IMR-90 (cell line): ENCODE data around the gene RAB31. TPM values are rescaled to one million over a fixed set of nuclear protein-coding genes. Genes with fewer than 3 reads are reported as not detected.

Experiments used
- ATAC-seq: fragments of 200-7000 bp; cut with Tn5 transposase; 2 replicates; pipeline ENCODE4 v1.9.1; 2020; ENCODE audit warnings: low read depth, mild to moderate bottlenecking, moderate library complexity
- BruUV-seq: library from RNA; stranded (reverse); fragments of 400-500 nt; replicated peaks from 2 replicates; lab custom pipeline; 2021; lab: Mats Ljungman, UMichigan
- CTCF ChIA-PET: fragments of 300-600 bp; formaldehyde crosslinking; extraction: SDS; loops from one replicate; lab custom pipeline; 2021; ENCODE audit warnings: antibody characterized with exemption; lab: Yijun Ruan, JAX
- POLR2A ChIA-PET: fragments of 300-600 bp; sonication (Branson Sonifier 250); formaldehyde crosslinking; loops from one replicate; lab custom pipeline; 2022; ENCODE audit warnings: antibody characterized with exemption; ENCODE audit not compliant: unreplicated experiment; lab: Charles Lee
- DNase-seq: peaks from one replicate; pipeline ENCODE4 v3.0.0; 2013
- H2AFZ ChIP-seq: replicated peaks from 2 replicates; pipeline ENCODE3; 2013; ENCODE audit warnings: low read length, mild to moderate bottlenecking; ENCODE audit not compliant: poor library complexity
- H2AK5ac ChIP-seq: 2 replicates; pipeline ENCODE4 v1.6.1; 2013; ENCODE audit warnings: low read depth, low read length, inconsistent platforms
- H2AK9ac ChIP-seq: replicated peaks from 2 replicates; pipeline ENCODE3; 2013; ENCODE audit warnings: mild to moderate bottlenecking, low read depth, low read length, moderate library complexity; ENCODE audit not compliant: poor library complexity
- H2BK120ac ChIP-seq: 2 replicates; pipeline ENCODE4 v1.6.1; 2013; ENCODE audit warnings: low read depth, low read length, inconsistent platforms
- H2BK15ac ChIP-seq: 3 replicates; pipeline ENCODE4 v1.6.1; 2013; ENCODE audit warnings: low read depth, low read length, inconsistent platforms
- H2BK20ac ChIP-seq: 2 replicates; pipeline ENCODE4 v1.6.1; 2013; ENCODE audit warnings: low read depth, mild to moderate bottlenecking, inconsistent platforms, low read length, moderate library complexity
- H2BK5ac ChIP-seq: 2 replicates; pipeline ENCODE4 v1.6.1; 2013; ENCODE audit warnings: mild to moderate bottlenecking, low read depth, low read length, inconsistent platforms; ENCODE audit not compliant: poor library complexity, severe bottlenecking
- H3K14ac ChIP-seq: replicated peaks from 2 replicates; pipeline ENCODE4 v1.6.1; 2013; ENCODE audit warnings: low read depth, low read length, inconsistent platforms
- H3K18ac ChIP-seq: 2 replicates; pipeline ENCODE4 v1.6.1; 2013; ENCODE audit warnings: low read depth, low read length, control low read depth
- H3K23ac ChIP-seq: 2 replicates; pipeline ENCODE4 v1.6.1; 2013; ENCODE audit warnings: low read depth, low read length, inconsistent platforms
- H3K27ac ChIP-seq: 2 replicates; pipeline ENCODE4 v1.5.1; 2013; ENCODE audit warnings: mild to moderate bottlenecking, control low read depth, low read length; ENCODE audit not compliant: insufficient read depth
- H3K27me3 ChIP-seq: 2 replicates; pipeline ENCODE4 v1.6.1; 2013; ENCODE audit warnings: low read length; ENCODE audit not compliant: control insufficient read depth, insufficient read depth
- H3K36me3 ChIP-seq: 2 replicates; pipeline ENCODE4 v1.6.1; 2013; ENCODE audit warnings: low read length, mixed read lengths; ENCODE audit not compliant: control insufficient read depth, insufficient read depth
- H3K4ac ChIP-seq: 2 replicates; pipeline ENCODE4 v1.6.1; 2013; ENCODE audit warnings: low read depth, low read length, inconsistent platforms
- H3K4me1 ChIP-seq: 2 replicates; pipeline ENCODE4 v1.6.1; 2013; ENCODE audit warnings: low read length, mixed read lengths; ENCODE audit not compliant: control insufficient read depth, insufficient read depth
- H3K4me2 ChIP-seq: 2 replicates; pipeline ENCODE4 v1.6.1; 2013; ENCODE audit warnings: low read depth, mild to moderate bottlenecking, control low read depth, low read length, moderate library complexity
- H3K4me3 ChIP-seq: 2 replicates; pipeline ENCODE4 v1.5.1; 2013; ENCODE audit warnings: low read depth, mild to moderate bottlenecking, control low read depth, low read length, moderate library complexity; ENCODE audit not compliant: insufficient read depth
- H3K56ac ChIP-seq: 2 replicates; pipeline ENCODE4 v1.6.1; 2013; ENCODE audit warnings: low read length, inconsistent platforms; ENCODE audit not compliant: insufficient read depth; ENCODE audit errors: extremely low read depth
- H3K79me1 ChIP-seq, 2 experiments: 2 replicates each; pipeline ENCODE4 v1.6.1; 2013; ENCODE audit warnings: low read length in 2 of 2, inconsistent platforms in 1 of 2, low read depth in 1 of 2
- H3K9ac ChIP-seq: 2 replicates; pipeline ENCODE4 v1.6.1; 2013; ENCODE audit warnings: low read depth, low read length, control low read depth
- H3K9me1 ChIP-seq: 2 replicates; pipeline ENCODE4 v1.6.1; 2013; ENCODE audit warnings: low read length, inconsistent platforms; ENCODE audit not compliant: insufficient read depth
- H3K9me3 ChIP-seq: 2 replicates; pipeline ENCODE4 v1.6.1; 2013; ENCODE audit warnings: low read length; ENCODE audit not compliant: control insufficient read depth, insufficient read depth
- H4K20me1 ChIP-seq: 2 replicates; pipeline ENCODE4 v1.6.1; 2013; ENCODE audit warnings: low read length, inconsistent platforms; ENCODE audit not compliant: insufficient read depth
- H4K5ac ChIP-seq: 2 replicates; pipeline ENCODE4 v1.6.1; 2013; ENCODE audit warnings: mild to moderate bottlenecking, low read depth, low read length, control low read depth
- H4K8ac ChIP-seq, 2 experiments: 2 replicates each; pipeline ENCODE4 v1.6.1; 2013; ENCODE audit warnings: low read depth in 2 of 2, low read length in 2 of 2, control low read depth in 1 of 2, inconsistent platforms in 1 of 2
- H4K91ac ChIP-seq: 2 replicates; pipeline ENCODE4 v1.6.1; 2013; ENCODE audit warnings: low read depth, low read length, inconsistent platforms; ENCODE audit not compliant: insufficient read depth
- BHLHE40 ChIP-seq: fragments of 150-350 bp; IDR thresholded peaks from 2 replicates; pipeline ENCODE4 v1.6.1; 2016; ENCODE audit warnings: mild to moderate bottlenecking, low read depth, low read length
- CEBPB ChIP-seq: IDR thresholded peaks from 2 replicates; pipeline ENCODE4 v1.6.1; 2012; ENCODE audit warnings: low read depth, low read length, improper control_type of control experiment
- CHD1 ChIP-seq: IDR thresholded peaks from 2 replicates; pipeline ENCODE4 v1.6.1; 2012; ENCODE audit warnings: low read depth, low read length, improper control_type of control experiment
- FOS ChIP-seq: fragments of 150-350 bp; IDR thresholded peaks from 2 replicates; pipeline ENCODE4 v1.6.1; 2016; ENCODE audit warnings: low read depth, low read length
- MAFK ChIP-seq: IDR thresholded peaks from 2 replicates; pipeline ENCODE4 v1.6.1; 2012; ENCODE audit warnings: low read depth, low read length, improper control_type of control experiment
- MAZ ChIP-seq: IDR thresholded peaks from 2 replicates; pipeline ENCODE4 v1.6.1; 2012; ENCODE audit warnings: low read depth, mild to moderate bottlenecking, low read length, improper control_type of control experiment, moderate library complexity, borderline replicate concordance
- MXI1 ChIP-seq: IDR thresholded peaks from 2 replicates; pipeline ENCODE4 v1.6.1; 2012; ENCODE audit warnings: low read depth, mild to moderate bottlenecking, low read length, moderate library complexity, borderline replicate concordance
- NFE2L2 ChIP-seq: fragments of 150-350 bp; IDR thresholded peaks from 2 replicates; pipeline ENCODE4 v1.6.1; 2016; ENCODE audit warnings: low read depth, mild to moderate bottlenecking, low read length
- POLR2A ChIP-seq: IDR thresholded peaks from 2 replicates; pipeline ENCODE4 v1.6.1; 2012; ENCODE audit warnings: mild to moderate bottlenecking, low read depth, low read length
- RAD21 ChIP-seq: IDR thresholded peaks from 2 replicates; pipeline ENCODE4 v1.6.1; 2012; ENCODE audit warnings: low read length, improper control_type of control experiment
- RCOR1 ChIP-seq: IDR thresholded peaks from 2 replicates; pipeline ENCODE4 v1.6.1; 2012; ENCODE audit warnings: mild to moderate bottlenecking, low read length, improper control_type of control experiment; ENCODE audit not compliant: insufficient replicate concordance
- RFX5 ChIP-seq: IDR thresholded peaks from 2 replicates; pipeline ENCODE4 v1.8.0; 2012; ENCODE audit warnings: low read depth, mild to moderate bottlenecking, low read length, moderate library complexity
- SMC3 ChIP-seq: fragments of 150-350 bp; IDR thresholded peaks from 2 replicates; pipeline ENCODE4 v1.6.1; 2016; ENCODE audit warnings: low read depth, mild to moderate bottlenecking, antibody characterized with exemption, low read length, moderate library complexity
- WGBS, 2 experiments: methylation state at CpG; one replicate each; pipeline versions ENCODE4 v1.1.5 to v1.1.7; 2013; ENCODE audit warnings: missing lambda C conversion rate in 2 of 2; ENCODE audit not compliant: insufficient read length in 1 of 2; ENCODE audit errors: extremely low coverage in 2 of 2; 5-methylcytosine and 5-hydroxymethylcytosine counted together
- dilution Hi-C: fragments of 300-500 bp; cut with HindIII; formaldehyde crosslinking; loops from one replicate; pipeline ENCODE4 v1.14.3; 2018; ENCODE audit warnings: low sequenced_read_pairs; ENCODE audit not compliant: unreplicated experiment
- in situ Hi-C: fragments of 300-500 bp; cut with MboI; formaldehyde crosslinking; loops from 3 replicates; pipeline ENCODE4 v1.14.3; 2019; ENCODE audit warnings: low sequenced_read_pairs, inconsistent platforms, mixed read lengths
- intact Hi-C: fragments of 100-400 bp; cut with micrococcal nuclease; formaldehyde crosslinking; loops from 2 replicates; pipeline ENCODE4 v1.10.0; 2022
- polyA plus RNA-seq, 3 experiments: library from polyadenylated mRNA; depleted of rRNA; stranded (reverse); fragments of >200 nt; gene quantifications; 2 replicates each; pipeline ENCODE4 v1.2.3, GENCODE V29; 2012; ENCODE audit warnings: low replicate concordance in 1 of 3
- total RNA-seq: library from RNA; depleted of rRNA; stranded (reverse); fragments of >200 nt; gene quantifications from 2 replicates; pipeline ENCODE4 v1.2.3, GENCODE V29; 2012
- TF ChIP-seq, protein P1 (sequence below): fragments of 150-350 bp; IDR thresholded peaks from 2 replicates; pipeline ENCODE4 v1.6.1; 2016; ENCODE audit warnings: low read depth, mild to moderate bottlenecking, low read length, moderate library complexity, borderline replicate concordance
- TF ChIP-seq, protein P2 (sequence below): fragments of 150-350 bp; IDR thresholded peaks from 2 replicates; pipeline ENCODE4 v1.6.1; 2017; ENCODE audit warnings: mild to moderate bottlenecking, antibody characterized with exemption, low read length, low read depth
- TF ChIP-seq, protein P3 (sequence below): conservative IDR thresholded peaks from 2 replicates; pipeline ENCODE4 v1.5.1; 2012; ENCODE audit warnings: mild to moderate bottlenecking, low read depth, low read length, improper control_type of control experiment

Gene RAB31
- total and polyA plus RNA-seq, 2 of the 4 experiments (the other 2 are of a cell fraction), result 13.8 to 26.9 TPM

DNA sequence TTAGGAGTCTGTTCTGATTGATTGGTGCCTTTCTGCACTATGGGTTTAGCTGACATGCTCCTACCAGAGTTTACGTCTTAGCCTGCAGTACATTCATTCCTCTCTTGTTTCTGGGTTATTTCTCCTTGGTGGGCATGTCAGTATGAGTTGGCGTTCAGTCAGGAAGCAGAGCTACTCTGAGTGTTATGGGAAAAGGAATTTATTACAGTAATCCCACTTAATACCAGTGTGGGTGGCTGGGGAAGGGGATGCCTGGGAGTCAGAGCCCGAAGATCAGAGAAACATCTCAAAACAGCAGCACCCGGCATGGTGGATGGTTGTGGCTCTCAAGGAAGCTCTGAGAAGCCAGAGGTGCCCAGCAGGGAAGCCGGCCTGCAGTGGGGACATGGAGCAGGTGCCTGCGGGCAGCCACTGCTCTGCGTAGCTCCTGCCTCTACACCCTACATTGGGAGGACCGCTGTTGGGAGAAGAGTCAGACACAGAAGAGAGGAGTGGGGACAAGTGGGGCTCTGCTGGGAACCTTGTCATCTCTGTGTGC, 48.9 kb downstream of the RAB31 start:
- no peak overlapping the region for H4K91ac ChIP-seq
- no peak overlapping the region for H2BK15ac ChIP-seq
- ChIA-PET POLR2A (no interaction called here), CTCF (no interaction called here)
- intact Hi-C loops, result no loop called here
- H2BK120ac ChIP-seq, result no peak overlapping the region
- in situ Hi-C loops, result no loop called here
- no peaks in the 10 kb centered on the region for H3K36me3 ChIP-seq
- no peak overlapping the region for H3K9ac ChIP-seq
- no peak overlapping the region for H3K18ac ChIP-seq
- H3K4me3 ChIP-seq, result no peak overlapping the region
- H3K23ac ChIP-seq, result no peak overlapping the region
- H3K4me2 ChIP-seq, result no peak overlapping the region
- no peak overlapping the region for H2AK9ac ChIP-seq
- WGBS, 2 experiments, result no CpG with 5 or more reads among the region's 8 CpGs
- H4K8ac ChIP-seq, result no peak overlapping the region
- no peaks in the 10 kb centered on the region for H3K27me3 ChIP-seq
- H3K4me1 ChIP-seq, result peaks cover 11% of the 10 kb centered on the region
- H3K4ac ChIP-seq, result no peak overlapping the region; the same call in 1 of the 2 replicates
- dilution Hi-C loops, result no loop called here
- BruUV-seq, result no TSS peak
- no peak overlapping the region for H2BK5ac ChIP-seq
- no peak overlapping the region for H3K56ac ChIP-seq
- H4K20me1 ChIP-seq, result peaks cover 11% of the 10 kb centered on the region; the same call in 1 of the 2 replicates
- peak overlapping the region; percentile 19 for H2AFZ ChIP-seq
- no peak overlapping the region for H2BK20ac ChIP-seq
- H3K14ac ChIP-seq, result no peak overlapping the region
- DNase-seq, result no peak
- H3K27ac ChIP-seq, result no peak overlapping the region
- H3K79me1 ChIP-seq, result peaks cover 43 to 59% of the 10 kb centered on the region in 2 experiments
- H3K9me3 ChIP-seq, result no peaks in the 10 kb centered on the region
- H3K9me1 ChIP-seq, result peaks cover 11% of the 10 kb centered on the region
- H2AK5ac ChIP-seq, result no peak overlapping the region
- ATAC-seq, result no peak
- H4K5ac ChIP-seq, result no peak overlapping the region
- TF ChIP-seq RFX5 (no peak), POLR2A (no peak), SMC3 (no peak), NFE2L2 (no peak), BHLHE40 (no peak), FOS (no peak), MAFK (no peak), RCOR1 (no peak), MAZ (no peak), MXI1 (no peak), RAD21 (no peak), CEBPB (no peak), CHD1 (no peak)
- TF ChIP-seq, protein P1, sequence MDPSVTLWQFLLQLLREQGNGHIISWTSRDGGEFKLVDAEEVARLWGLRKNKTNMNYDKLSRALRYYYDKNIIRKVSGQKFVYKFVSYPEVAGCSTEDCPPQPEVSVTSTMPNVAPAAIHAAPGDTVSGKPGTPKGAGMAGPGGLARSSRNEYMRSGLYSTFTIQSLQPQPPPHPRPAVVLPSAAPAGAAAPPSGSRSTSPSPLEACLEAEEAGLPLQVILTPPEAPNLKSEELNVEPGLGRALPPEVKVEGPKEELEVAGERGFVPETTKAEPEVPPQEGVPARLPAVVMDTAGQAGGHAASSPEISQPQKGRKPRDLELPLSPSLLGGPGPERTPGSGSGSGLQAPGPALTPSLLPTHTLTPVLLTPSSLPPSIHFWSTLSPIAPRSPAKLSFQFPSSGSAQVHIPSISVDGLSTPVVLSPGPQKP, result no peak
- TF ChIP-seq, protein P2, sequence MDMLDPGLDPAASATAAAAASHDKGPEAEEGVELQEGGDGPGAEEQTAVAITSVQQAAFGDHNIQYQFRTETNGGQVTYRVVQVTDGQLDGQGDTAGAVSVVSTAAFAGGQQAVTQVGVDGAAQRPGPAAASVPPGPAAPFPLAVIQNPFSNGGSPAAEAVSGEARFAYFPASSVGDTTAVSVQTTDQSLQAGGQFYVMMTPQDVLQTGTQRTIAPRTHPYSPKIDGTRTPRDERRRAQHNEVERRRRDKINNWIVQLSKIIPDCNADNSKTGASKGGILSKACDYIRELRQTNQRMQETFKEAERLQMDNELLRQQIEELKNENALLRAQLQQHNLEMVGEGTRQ, result no peak
- TF ChIP-seq, protein P3, sequence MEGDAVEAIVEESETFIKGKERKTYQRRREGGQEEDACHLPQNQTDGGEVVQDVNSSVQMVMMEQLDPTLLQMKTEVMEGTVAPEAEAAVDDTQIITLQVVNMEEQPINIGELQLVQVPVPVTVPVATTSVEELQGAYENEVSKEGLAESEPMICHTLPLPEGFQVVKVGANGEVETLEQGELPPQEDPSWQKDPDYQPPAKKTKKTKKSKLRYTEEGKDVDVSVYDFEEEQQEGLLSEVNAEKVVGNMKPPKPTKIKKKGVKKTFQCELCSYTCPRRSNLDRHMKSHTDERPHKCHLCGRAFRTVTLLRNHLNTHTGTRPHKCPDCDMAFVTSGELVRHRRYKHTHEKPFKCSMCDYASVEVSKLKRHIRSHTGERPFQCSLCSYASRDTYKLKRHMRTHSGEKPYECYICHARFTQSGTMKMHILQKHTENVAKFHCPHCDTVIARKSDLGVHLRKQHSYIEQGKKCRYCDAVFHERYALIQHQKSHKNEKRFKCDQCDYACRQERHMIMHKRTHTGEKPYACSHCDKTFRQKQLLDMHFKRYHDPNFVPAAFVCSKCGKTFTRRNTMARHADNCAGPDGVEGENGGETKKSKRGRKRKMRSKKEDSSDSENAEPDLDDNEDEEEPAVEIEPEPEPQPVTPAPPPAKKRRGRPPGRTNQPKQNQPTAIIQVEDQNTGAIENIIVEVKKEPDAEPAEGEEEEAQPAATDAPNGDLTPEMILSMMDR, result no peak
